CD4-positive, alpha-beta T cell treated with Interleukin-1 beta for 1 hour (primary cell): Measurements from ENCODE around the gene GBE1.
"Not testable (repeated sequence)": the region's sequence is repeated elsewhere in the genome, so short reads cannot be mapped to it uniquely, and the experiment has no call there.

ENCODE experiments used
- DNase-seq, 2 donors: peaks; one replicate each; pipeline ENCODE4 v3.0.0-alpha.2; 2020 to 2022

The GBE1 gene

GRCh38 chr3:81752604-81753003 is 8.8 kb downstream of the GBE1 start:
- no peak for DNase-seq

- no peak for DNase-seq
Observed at GRCh38 chr3:81749265-81749664, 12.2 kb downstream of the GBE1 start.

GRCh38 chr3:81747280-81747679 is 14.2 kb downstream of the GBE1 start:
- DNase-seq = not testable (repeated sequence)

GRCh38 chr3:81744366-81744765 is 17.1 kb downstream of the GBE1 start:
- DNase-seq = no peak

GRCh38 chr3:81743096-81744025 is 18.1 kb downstream of the GBE1 start:
- DNase-seq = no peak

GRCh38 chr3:81742581-81742980 is 18.9 kb downstream of the GBE1 start:
- DNase-seq = no peak

- DNase-seq = no peak
Observed at GRCh38 chr3:81741216-81741615, 20.2 kb downstream of the GBE1 start.

- DNase-seq = no peak
Observed at GRCh38 chr3:81740731-81741130, 20.7 kb downstream of the GBE1 start.

GRCh38 chr3:81735334-81735733 is 26.1 kb downstream of the GBE1 start:
- no peak for DNase-seq

- DNase-seq = no peak
Observed at GRCh38 chr3:81734742-81735141, 26.7 kb downstream of the GBE1 start.

GRCh38 chr3:81732642-81733041 is 28.8 kb downstream of the GBE1 start:
- no peak for DNase-seq

GRCh38 chr3:81728766-81729544 is 32.5 kb downstream of the GBE1 start:
- no peak for DNase-seq

GRCh38 chr3:81726735-81727134 is 34.7 kb downstream of the GBE1 start:
- DNase-seq = no peak

GRCh38 chr3:81726132-81726531 is 35.3 kb downstream of the GBE1 start:
- no peak for DNase-seq

GRCh38 chr3:81723732-81724313 is 37.6 kb downstream of the GBE1 start:
- no peak for DNase-seq

- DNase-seq = no peak
Observed at GRCh38 chr3:81718311-81718710, 43.1 kb downstream of the GBE1 start.

GRCh38 chr3:81716870-81717509 is 44.5 kb downstream of the GBE1 start:
- no peak for DNase-seq

GRCh38 chr3:81713031-81713430 is 48.4 kb downstream of the GBE1 start:
- no peak for DNase-seq

- no peak for DNase-seq
Observed at GRCh38 chr3:81709606-81710005, 51.8 kb downstream of the GBE1 start.

- no peak for DNase-seq
Observed at GRCh38 chr3:81707996-81708395, 53.4 kb downstream of the GBE1 start.

- DNase-seq = no peak
Observed at GRCh38 chr3:81702126-81702525, 59.3 kb downstream of the GBE1 start.

GRCh38 chr3:81699536-81700320 is 61.7 kb downstream of the GBE1 start:
- DNase-seq = no peak
